Mesothelial cell of epicardium (in vitro differentiated cells): ENCODE measurements around the gene DPP8. TPM values are rescaled to one million over a fixed set of nuclear protein-coding genes. Genes with fewer than 3 reads are reported as not detected.

Experiments used
- DNase-seq, 2 experiments: peaks; one replicate each; pipeline ENCODE4 v3.0.0; 2021; ENCODE audit warnings: low spot score in 2 of 2; ENCODE audit not compliant: unreplicated experiment in 2 of 2
- H3K27ac Mint-ChIP-seq: 2 replicates; pipeline ENCODE4 v1.8.0; 2021; ENCODE audit warnings: mixed read lengths
- H3K27me3 Mint-ChIP-seq: 2 replicates; pipeline ENCODE4 v1.8.0; 2021; ENCODE audit warnings: low read depth, mixed read lengths
- H3K36me3 Mint-ChIP-seq: 2 replicates; pipeline ENCODE4 v1.8.0; 2021; ENCODE audit warnings: mixed read lengths
- H3K4me1 Mint-ChIP-seq: 2 replicates; pipeline ENCODE4 v1.8.0; 2021; ENCODE audit warnings: mixed read lengths
- H3K4me3 Mint-ChIP-seq: 2 replicates; pipeline ENCODE4 v1.8.0; 2021; ENCODE audit warnings: mild to moderate bottlenecking, moderate library complexity, mixed read lengths
- H3K9me3 Mint-ChIP-seq: 2 replicates; pipeline ENCODE4 v1.8.0; 2021; ENCODE audit warnings: mixed read lengths
- CTCF ChIP-seq: fragments of 200-600 bp; sonication (generic); IDR thresholded peaks from one replicate; pipeline ENCODE4 v1.5.0; 2021; ENCODE audit warnings: antibody characterized with exemption; ENCODE audit not compliant: unreplicated experiment
- total RNA-seq: library from RNA; stranded (reverse); gene quantifications from 3 replicates; pipeline ENCODE4 v1.2.1, GENCODE V29; 2021

DPP8 gene
- total RNA-seq, 1 donor from 2014 or later, result 31.5 TPM

- H3K4me1 Mint-ChIP-seq, result peaks cover 10% of the 10 kb centered on the region
- H3K36me3 Mint-ChIP-seq, result peaks cover 5% of the 10 kb centered on the region
- TF ChIP-seq CTCF, result no peak
- peaks cover 47% of the 10 kb centered on the region for H3K27me3 Mint-ChIP-seq
- DNase-seq, result no peak
- H3K9me3 Mint-ChIP-seq, result no peaks in the 10 kb centered on the region
- H3K27ac Mint-ChIP-seq, result no peak overlapping the region
- no peak overlapping the region for H3K4me3 Mint-ChIP-seq
These were observed 124.4 kb downstream of the DPP8 start for GRCh38 chr15:65393091-65393490.

Other genes starting within 250 kb of the DPP8 start
- gene PARP16, start 230.8 kb downstream of the DPP8 start, total RNA-seq, result 17.7 to 21.0 TPM (median 18.6 TPM) in 3 replicates
- gene RNU5A-1, start 221.6 kb downstream of the DPP8 start, total RNA-seq, result not detected in 3 replicates
- 16.2 to 27.9 TPM (median 19.7 TPM) in 3 replicates for gene RNU5B-1, start 213.0 kb downstream of the DPP8 start, total RNA-seq
- 34.8 to 40.6 TPM (median 35.1 TPM) in 3 replicates for gene IGDCC3, start 139.7 kb downstream of the DPP8 start, total RNA-seq
- 38.6 to 43.3 TPM (median 43.2 TPM) in 3 replicates for gene IGDCC4, start 94.7 kb downstream of the DPP8 start, total RNA-seq
- gene HACD3, start 12.8 kb upstream of the DPP8 start, total RNA-seq, result 110 to 113 TPM (median 111 TPM) in 3 replicates
- gene INTS14, start 93.4 kb upstream of the DPP8 start, total RNA-seq, result 49.0 to 50.8 TPM (median 49.0 TPM) in 3 replicates
- gene SLC24A1, start 104.2 kb upstream of the DPP8 start, total RNA-seq, result 21.9 to 24.6 TPM (median 22.8 TPM) in 3 replicates